Naive B cell (primary cell): ENCODE data around the gene SPRING1. TPM values are rescaled to one million over a fixed set of nuclear protein-coding genes. Genes with fewer than 3 reads are reported as not detected.

Experiments
- ATAC-seq, 2 donors: fragments of 150-1000 bp; cut with Tn5 transposase; 2 replicates each; pipeline ENCODE4 v1.10.0; 2021; ENCODE audit warnings: low read depth in 2 of 2, mild to moderate bottlenecking in 2 of 2, moderate library complexity in 2 of 2
- DNase-seq: peaks from one replicate; pipeline ENCODE4 v3.0.0; 2022
- H3K27ac Mint-ChIP-seq, 6 donors: one replicate each; pipeline ENCODE4 v1.8.0; 2020 to 2022; ENCODE audit warnings: mild to moderate bottlenecking in 6 of 6, mixed read lengths in 6 of 6, moderate library complexity in 5 of 6, inconsistent platforms in 2 of 6
- H3K27me3 Mint-ChIP-seq, 3 donors: one replicate each; pipeline ENCODE4 v1.8.0; 2021 to 2022; ENCODE audit warnings: mixed read lengths in 3 of 3, mild to moderate bottlenecking in 1 of 3
- H3K36me3 Mint-ChIP-seq, 2 donors: one replicate each; pipeline ENCODE4 v1.8.0; 2020 to 2022; ENCODE audit warnings: mixed read lengths in 2 of 2, inconsistent platforms in 1 of 2, mild to moderate bottlenecking in 1 of 2
- H3K4me1 Mint-ChIP-seq, 3 donors: one replicate each; pipeline ENCODE4 v1.8.0; 2020 to 2022; ENCODE audit warnings: mixed read lengths in 3 of 3, inconsistent platforms in 1 of 3, mild to moderate bottlenecking in 1 of 3, moderate library complexity in 1 of 3
- H3K4me3 Mint-ChIP-seq, 8 donors: one replicate each; pipeline ENCODE4 v1.8.0; 2020 to 2022; ENCODE audit warnings: mild to moderate bottlenecking in 8 of 8, mixed read lengths in 8 of 8, moderate library complexity in 8 of 8, inconsistent platforms in 2 of 8
- H3K9me3 Mint-ChIP-seq, 7 donors: one replicate each; pipeline ENCODE4 v1.8.0; 2020 to 2022; ENCODE audit warnings: mixed read lengths in 7 of 7, mild to moderate bottlenecking in 5 of 7, inconsistent platforms in 2 of 7, moderate library complexity in 1 of 7
- polyA plus RNA-seq, 6 donors: library from polyadenylated mRNA; unstranded; fragments of 300-500 nt; fragmentation: Illumina TruSeq; gene quantifications; one replicate each; pipeline ENCODE4 v1.2.3, GENCODE V29; 2021; ENCODE audit warnings: low read depth in 6 of 6

SPRING1 gene
- polyA plus RNA-seq, 6 donors from 2014 or later, result 26.9 to 47.1 (median 31.9) TPM

- H3K4me1 Mint-ChIP-seq, result peaks cover 43 to 44% (median 43%) of the 10 kb centered on the region in 3 donors
- H3K27ac Mint-ChIP-seq, result no peak overlapping the region
- H3K4me3 Mint-ChIP-seq, result peak overlapping the region; percentile 30 to 92 (median 80)
- ATAC-seq (peak; percentile 44), DNase-seq (no peak)
- no peaks in the 10 kb centered on the region for H3K9me3 Mint-ChIP-seq
- H3K27me3 Mint-ChIP-seq, result peaks cover 29 to 51% (median 46%) of the 10 kb centered on the region in 3 donors
- no peaks in the 10 kb centered on the region for H3K36me3 Mint-ChIP-seq
Observed at GRCh38 chr12:116695464-116695725, 42.5 kb downstream of the SPRING1 start.

GRCh38 chr12:116694653-116695463 lies 43.0 kb downstream of the SPRING1 start:
- Mint-ChIP-seq H3K4me3 (peak overlapping the region; percentile 30 to 92 (median 80)), H3K4me1 (peaks cover 43 to 47% (median 44%) of the 10 kb centered on the region in 3 donors), H3K27me3 (peaks cover 29 to 51% (median 46%) of the 10 kb centered on the region in 3 donors), H3K27ac (peak overlapping the region in 1 of 6 donors; percentile 69), H3K9me3 (no peaks in the 10 kb centered on the region), H3K36me3 (no peaks in the 10 kb centered on the region)
- ATAC-seq, result peak; percentile 43 to 45
- no peak for DNase-seq

- DNase-seq (no peak), ATAC-seq (peak in 1 of 2 donors; percentile 11)
- Mint-ChIP-seq H3K27ac (peak overlapping the region in 3 of 6 donors; percentile 16 to 42 (median 22)), H3K9me3 (no peaks in the 10 kb centered on the region), H3K4me3 (peak overlapping the region; percentile 30 to 92 (median 80)), H3K4me1 (peaks cover 44 to 57% (median 46%) of the 10 kb centered on the region in 3 donors), H3K36me3 (no peaks in the 10 kb centered on the region), H3K27me3 (peaks cover 34 to 51% (median 46%) of the 10 kb centered on the region in 3 donors)
Observed at GRCh38 chr12:116693286-116694227, 44.3 kb downstream of the SPRING1 start.

- ATAC-seq, result no peak
- Mint-ChIP-seq H3K9me3 (no peaks in the 10 kb centered on the region), H3K27ac (peak overlapping the region in 1 of 6 donors; percentile 7)
Observed at GRCh38 chr12:116692605-116693004, 45.3 kb downstream of the SPRING1 start.

GRCh38 chr12:116691636-116692035 lies 46.2 kb downstream of the SPRING1 start:
- Mint-ChIP-seq H3K4me3 (peak overlapping the region in 3 of 8 donors; percentile 6 to 62 (median 24)), H3K27ac (no peak overlapping the region), H3K27me3 (peaks cover 34 to 49% (median 44%) of the 10 kb centered on the region in 3 donors), H3K4me1 (peaks cover 43 to 60% (median 48%) of the 10 kb centered on the region in 3 donors), H3K36me3 (no peaks in the 10 kb centered on the region), H3K9me3 (no peaks in the 10 kb centered on the region)
- DNase-seq (no peak), ATAC-seq (no peak)

More at GRCh38 chr12:116692605-116693004, 45.3 kb downstream of the SPRING1 start:
- Mint-ChIP-seq H3K4me1 (peaks cover 44 to 61% (median 45%) of the 10 kb centered on the region in 3 donors), H3K27me3 (peaks cover 34 to 51% (median 46%) of the 10 kb centered on the region in 3 donors), H3K4me3 (peak overlapping the region; percentile 24 to 92 (median 74)), H3K36me3 (no peaks in the 10 kb centered on the region)
- no peak for DNase-seq

GRCh38 chr12:116691205-116691604 lies 46.7 kb downstream of the SPRING1 start:
- ATAC-seq (no peak), DNase-seq (no peak)
- Mint-ChIP-seq H3K9me3 (no peaks in the 10 kb centered on the region), H3K36me3 (no peaks in the 10 kb centered on the region), H3K27ac (no peak overlapping the region), H3K27me3 (peaks cover 31 to 44% (median 39%) of the 10 kb centered on the region in 3 donors), H3K4me1 (peaks cover 39 to 56% (median 43%) of the 10 kb centered on the region in 3 donors), H3K4me3 (peak overlapping the region in 1 of 8 donors; percentile 22)

GRCh38 chr12:116689979-116690744 lies 47.7 kb downstream of the SPRING1 start:
- peak overlapping the region in 1 of 8 donors; percentile 21 for H3K4me3 Mint-ChIP-seq

GRCh38 chr12:116689521-116689920 lies 48.3 kb downstream of the SPRING1 start:
- Mint-ChIP-seq H3K9me3 (no peaks in the 10 kb centered on the region), H3K27ac (no peak overlapping the region), H3K36me3 (no peaks in the 10 kb centered on the region), H3K27me3 (peaks cover 17 to 30% (median 27%) of the 10 kb centered on the region in 3 donors), H3K4me1 (peaks cover 22 to 39% (median 30%) of the 10 kb centered on the region in 3 donors), H3K4me3 (no peak overlapping the region)
- DNase-seq, result no peak
- ATAC-seq, result no peak

More at GRCh38 chr12:116689979-116690744, 47.7 kb downstream of the SPRING1 start:
- peaks cover 24 to 36% (median 33%) of the 10 kb centered on the region in 3 donors for H3K27me3 Mint-ChIP-seq
- no peak overlapping the region for H3K27ac Mint-ChIP-seq
- H3K9me3 Mint-ChIP-seq, result no peaks in the 10 kb centered on the region
- ATAC-seq, result no peak
- no peaks in the 10 kb centered on the region for H3K36me3 Mint-ChIP-seq
- peaks cover 28 to 45% (median 36%) of the 10 kb centered on the region in 3 donors for H3K4me1 Mint-ChIP-seq
- no peak for DNase-seq

Other genes starting within 250 kb of the SPRING1 start
- 10 to 100 TPM in 2 of 6 donors, 1 to 10 TPM in 4; 3.2 to 12.2 (median 6.3) TPM for gene MAP1LC3B2, start 178.7 kb downstream of the SPRING1 start, polyA plus RNA-seq
- gene RNFT2, start 246 bp upstream of the SPRING1 start, polyA plus RNA-seq, result 1 to 10 TPM; 1.4 to 3.5 (median 2.5) TPM
- gene HRK, start 143.4 kb upstream of the SPRING1 start, polyA plus RNA-seq, result 1 to 10 TPM; 2.5 to 7.9 (median 5.9) TPM
- 10 to 100 TPM in 4 of 6 donors, 1 to 10 TPM in 2; 7.4 to 15.3 (median 10.9) TPM for gene FBXW8, start 172.9 kb upstream of the SPRING1 start, polyA plus RNA-seq